Urinary bladder (tissue), 4 donors: ENCODE measurements around the gene SHISAL2A. TPM values are rescaled to one million over a fixed set of nuclear protein-coding genes. Genes with fewer than 3 reads are reported as not detected.
"Not testable (repeated sequence)": the region's sequence is repeated elsewhere in the genome, so short reads cannot be mapped to it uniquely, and the experiment has no call there.

Experiments used
- DNase-seq: peaks from one replicate; pipeline ENCODE4 v3.0.0-alpha.2; 2015; ENCODE audit errors: extremely low spot score
- H3K27ac ChIP-seq: one replicate; pipeline ENCODE4 v1.5.1; 2013; ENCODE audit warnings: low read depth, mild to moderate bottlenecking, moderate library complexity
- H3K36me3 ChIP-seq: one replicate; pipeline ENCODE4 v1.6.1; 2013; ENCODE audit warnings: mild to moderate bottlenecking, moderate library complexity; ENCODE audit not compliant: insufficient read depth
- H3K4me1 ChIP-seq: one replicate; pipeline ENCODE4 v1.6.1; 2013; ENCODE audit warnings: mild to moderate bottlenecking, moderate library complexity; ENCODE audit not compliant: insufficient read depth
- H3K4me3 ChIP-seq: one replicate; pipeline ENCODE4 v1.5.1; 2013; ENCODE audit warnings: low read depth, low read length
- WGBS: extraction: QIAGEN DNeasy Blood & Tissue Kit; methylation state at CpG from one replicate; pipeline ENCODE4 v1.1.7; 2013; 5-methylcytosine and 5-hydroxymethylcytosine counted together
- polyA plus RNA-seq: library from polyadenylated mRNA; stranded (reverse); fragments of 200-250 nt; gene quantifications from one replicate; pipeline ENCODE4 v1.2.3, GENCODE V29; 2013
- total RNA-seq: library from RNA; depleted of rRNA; stranded (reverse); fragments of >200 nt; gene quantifications from one replicate; pipeline ENCODE4 v1.2.3, GENCODE V29; 2014
- donor health status: healthy with polysubstance abuse.
- donor health status: healthy.

The SHISAL2A gene
- total and polyA plus RNA-seq, 2 donors, result 0.20 TPM; not detected in 1

- no peak for DNase-seq
Observed at GRCh38 chr1:52672946-52673345, 40.0 kb downstream of the SHISAL2A start.

GRCh38 chr1:52673513-52673912, 40.5 kb downstream of the SHISAL2A start:
- no peaks in the 10 kb centered on the region for H3K36me3 ChIP-seq
- no peaks in the 10 kb centered on the region for H3K4me1 ChIP-seq
- H3K4me3 ChIP-seq, result no peak overlapping the region
- no peak overlapping the region for H3K27ac ChIP-seq
- no peak for DNase-seq
- WGBS, result 96% methylated on average over 4 of the region's 4 CpGs

More at GRCh38 chr1:52672946-52673345, 40.0 kb downstream of the SHISAL2A start:
- Histone ChIP-seq H3K4me3 (no peak overlapping the region), H3K27ac (no peak overlapping the region), H3K4me1 (no peaks in the 10 kb centered on the region), H3K36me3 (no peaks in the 10 kb centered on the region)
- WGBS, result 49% methylated on average over 1 of the region's 1 CpG

GRCh38 chr1:52674497-52675384, 41.8 kb downstream of the SHISAL2A start:
- DNase-seq, result peak; percentile 21
- Histone ChIP-seq H3K27ac (no peak overlapping the region), H3K4me3 (no peak overlapping the region), H3K4me1 (no peaks in the 10 kb centered on the region), H3K36me3 (no peaks in the 10 kb centered on the region)
- WGBS, result 64% methylated on average over 6 of the region's 6 CpGs

- 72% methylated on average over 8 of the region's 8 CpGs for WGBS
- Histone ChIP-seq H3K36me3 (no peaks in the 10 kb centered on the region), H3K27ac (no peak overlapping the region), H3K4me1 (no peaks in the 10 kb centered on the region), H3K4me3 (no peak overlapping the region)
- DNase-seq, result no peak
Observed at GRCh38 chr1:52676249-52676903, 43.4 kb downstream of the SHISAL2A start.

GRCh38 chr1:52677076-52677806, 44.3 kb downstream of the SHISAL2A start:
- Histone ChIP-seq H3K27ac (no peak overlapping the region), H3K4me3 (no peak overlapping the region), H3K36me3 (no peaks in the 10 kb centered on the region), H3K4me1 (no peaks in the 10 kb centered on the region)
- WGBS, result 52% methylated on average over 6 of the region's 6 CpGs
- no peak for DNase-seq

GRCh38 chr1:52679048-52679447, 46.1 kb downstream of the SHISAL2A start:
- WGBS, result 96% methylated on average over 1 of the region's 1 CpG
- H3K4me3 ChIP-seq, result no peak overlapping the region
- H3K4me1 ChIP-seq, result no peaks in the 10 kb centered on the region
- no peaks in the 10 kb centered on the region for H3K36me3 ChIP-seq
- no peak overlapping the region for H3K27ac ChIP-seq
- no peak for DNase-seq

- no peak overlapping the region for H3K4me3 ChIP-seq
- no peaks in the 10 kb centered on the region for H3K4me1 ChIP-seq
- no peak for DNase-seq
- no peaks in the 10 kb centered on the region for H3K36me3 ChIP-seq
- whole genome bisulfite sequencing, result 90% methylated on average over 5 of the region's 5 CpGs
- no peak overlapping the region for H3K27ac ChIP-seq
Observed at GRCh38 chr1:52679498-52679897, 46.5 kb downstream of the SHISAL2A start.

- 87% methylated on average over 3 of the region's 3 CpGs for WGBS
- no peak overlapping the region for H3K27ac ChIP-seq
- no peaks in the 10 kb centered on the region for H3K4me1 ChIP-seq
- no peak for DNase-seq
- no peak overlapping the region for H3K4me3 ChIP-seq
- no peaks in the 10 kb centered on the region for H3K36me3 ChIP-seq
Observed at GRCh38 chr1:52680353-52680752, 47.4 kb downstream of the SHISAL2A start.

GRCh38 chr1:52681136-52681535, 48.2 kb downstream of the SHISAL2A start:
- WGBS, result 84% methylated on average over 4 of the region's 4 CpGs

GRCh38 chr1:52683367-52683940, 50.5 kb downstream of the SHISAL2A start:
- Histone ChIP-seq H3K4me1 (no peaks in the 10 kb centered on the region), H3K36me3 (no peaks in the 10 kb centered on the region), H3K27ac (no peak overlapping the region), H3K4me3 (no peak overlapping the region)
- no peak for DNase-seq
- 92% methylated on average over 4 of the region's 4 CpGs for WGBS

More at GRCh38 chr1:52681136-52681535, 48.2 kb downstream of the SHISAL2A start:
- no peak for DNase-seq
- no peaks in the 10 kb centered on the region for H3K36me3 ChIP-seq
- H3K4me1 ChIP-seq, result no peaks in the 10 kb centered on the region
- no peak overlapping the region for H3K27ac ChIP-seq
- H3K4me3 ChIP-seq, result no peak overlapping the region

- Histone ChIP-seq H3K4me1 (no peaks in the 10 kb centered on the region), H3K4me3 (no peak overlapping the region), H3K27ac (no peak overlapping the region), H3K36me3 (no peaks in the 10 kb centered on the region)
- no peak for DNase-seq
- WGBS, result 88% methylated on average over 1 of the region's 1 CpG
Observed at GRCh38 chr1:52684545-52684944, 51.6 kb downstream of the SHISAL2A start.

- not testable (repeated sequence) for H3K4me1 ChIP-seq, H3K36me3 ChIP-seq, H3K4me3 ChIP-seq, H3K27ac ChIP-seq
- peak; percentile 18 for DNase-seq
- WGBS, result 56% methylated on average over 17 of the region's 17 CpGs
Observed at GRCh38 chr1:52686261-52686751, 53.3 kb downstream of the SHISAL2A start.

- Histone ChIP-seq H3K36me3 (peaks cover under 1% of the 10 kb centered on the region), H3K27ac (no peak overlapping the region), H3K4me3 (no peak overlapping the region), H3K4me1 (no peaks in the 10 kb centered on the region)
- no peak for DNase-seq
- 93% methylated on average over 5 of the region's 5 CpGs for WGBS
Observed at GRCh38 chr1:52686830-52687229, 53.9 kb downstream of the SHISAL2A start.
